SH-SY5Y (cell line): ENCODE results near the gene SERPINA12.

Experiments
- GATA2 ChIP-seq: IDR thresholded peaks from 2 replicates; pipeline ENCODE4 v1.6.1; 2011; ENCODE audit warnings: mild to moderate bottlenecking, low read depth, low read length
- GATA3 ChIP-seq: IDR thresholded peaks from 2 replicates; pipeline ENCODE4 v1.6.1; 2011; ENCODE audit warnings: low read depth, mild to moderate bottlenecking, low read length, moderate library complexity

DNA sequence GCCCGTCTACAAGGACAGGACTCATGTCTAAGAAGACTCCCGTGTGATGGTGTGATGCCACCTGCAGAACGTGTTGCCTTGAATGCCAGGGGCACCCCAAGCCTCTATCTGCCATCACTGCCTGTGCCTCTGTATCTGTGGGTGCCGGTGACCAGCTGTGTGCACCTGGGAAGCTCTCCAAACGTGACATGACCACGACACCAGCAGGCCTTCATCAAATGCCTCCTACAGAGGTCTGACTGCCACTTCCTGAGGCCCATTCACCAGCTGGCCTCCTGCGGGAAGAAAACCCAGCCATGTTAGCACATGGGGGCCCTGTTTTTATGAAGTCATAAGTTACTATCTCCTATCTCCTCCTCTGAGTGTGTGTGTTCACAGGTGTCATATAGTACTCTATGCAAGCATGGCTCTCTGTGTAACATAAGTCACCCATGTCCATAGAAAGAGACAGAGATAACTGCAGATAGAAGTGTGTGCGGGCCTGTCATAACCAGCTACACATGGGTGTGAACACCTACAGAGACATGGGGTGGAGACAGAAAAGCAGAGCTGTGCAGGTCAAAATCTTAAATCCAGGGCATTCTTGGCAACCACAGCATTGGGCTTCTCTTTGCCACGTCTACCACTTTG lies 33.7 kb upstream of the SERPINA12 start:
- TF ChIP-seq GATA2 (no peak), GATA3 (no peak)
